ENCODE measurements around the gene RAB31.

The RAB31 gene

GRCh38 chr18:9824474-9824832, 116.4 kb downstream of the RAB31 start:
- DNase-seq = no peak

- DNase-seq = no peak
Measured at GRCh38 chr18:9824952-9825371, 116.9 kb downstream of the RAB31 start.

DNA sequence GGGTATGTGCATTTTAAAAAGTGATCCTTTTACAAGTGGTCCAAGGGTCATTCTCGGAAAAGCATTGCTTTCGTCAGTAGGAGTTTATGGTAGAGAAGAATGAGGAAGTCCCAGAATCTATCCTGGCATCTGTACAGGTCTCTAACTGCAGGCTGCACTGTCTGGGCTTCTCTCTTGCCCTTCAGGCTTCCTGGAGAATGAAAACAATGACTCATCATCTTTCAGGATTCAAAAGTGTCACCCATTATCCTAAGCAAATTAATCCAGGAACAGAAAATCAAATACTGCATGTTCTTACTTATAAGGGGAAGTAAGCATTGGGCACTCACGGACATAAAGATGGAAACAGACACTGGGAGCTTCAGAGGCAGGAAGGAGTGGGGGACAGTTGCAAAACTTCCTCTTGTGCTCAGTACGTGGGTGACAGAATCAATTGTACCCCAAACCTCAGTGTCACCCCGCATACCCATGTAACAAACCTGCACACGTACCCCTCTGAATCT, 117.5 kb downstream of the RAB31 start:
- no peak for DNase-seq

DNA sequence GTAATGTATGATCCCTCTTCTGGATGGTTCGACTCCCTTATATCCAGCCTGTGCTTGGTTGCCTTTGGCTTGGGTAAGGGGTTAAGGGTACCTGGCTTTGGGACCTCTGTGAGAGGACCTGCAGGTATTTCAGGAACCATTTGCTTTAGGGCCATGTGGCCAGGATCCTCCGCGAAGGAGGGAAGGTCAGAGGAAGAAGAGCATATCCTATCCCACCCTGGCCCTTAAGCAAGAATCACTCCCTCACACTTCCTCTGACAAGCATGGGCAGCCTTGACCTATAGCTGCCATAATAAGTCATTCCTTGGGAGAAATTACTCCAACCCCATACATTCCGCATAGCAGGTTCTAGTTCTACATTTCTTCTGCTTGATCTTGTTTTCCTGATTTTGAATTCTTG, 118.6 kb downstream of the RAB31 start:
- DNase-seq = no peak

DNA sequence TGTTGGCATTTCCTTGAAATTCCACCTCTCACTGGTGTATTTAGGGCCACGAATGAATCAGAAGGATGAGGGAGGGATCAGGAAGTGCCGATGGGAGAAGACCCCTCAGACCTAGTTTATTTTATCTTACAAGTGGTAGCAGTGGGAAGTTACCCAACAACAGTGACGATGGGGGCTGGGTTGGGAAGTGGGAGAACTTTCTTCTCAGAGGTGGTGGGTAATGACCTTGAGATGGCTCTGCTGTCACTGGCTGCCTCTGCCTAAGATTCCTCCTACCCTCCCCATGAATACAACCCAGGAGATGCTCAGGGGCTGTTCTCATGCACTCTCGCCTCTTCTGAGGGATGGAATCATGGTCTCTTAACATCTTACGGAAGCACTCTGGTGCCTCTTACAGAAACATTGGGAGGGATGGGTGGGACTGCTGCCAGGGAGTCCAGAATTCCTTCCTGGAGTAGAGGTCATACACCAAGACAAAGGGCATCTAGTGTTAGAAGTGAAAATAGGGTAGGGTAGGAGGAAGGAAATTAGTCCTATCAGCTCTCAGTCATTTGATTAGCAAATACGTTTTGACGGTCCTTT, 119.2 kb downstream of the RAB31 start:
- no peak for DNase-seq

- DNase-seq = no peak
Measured at GRCh38 chr18:9827793-9828505, 119.8 kb downstream of the RAB31 start.

DNA sequence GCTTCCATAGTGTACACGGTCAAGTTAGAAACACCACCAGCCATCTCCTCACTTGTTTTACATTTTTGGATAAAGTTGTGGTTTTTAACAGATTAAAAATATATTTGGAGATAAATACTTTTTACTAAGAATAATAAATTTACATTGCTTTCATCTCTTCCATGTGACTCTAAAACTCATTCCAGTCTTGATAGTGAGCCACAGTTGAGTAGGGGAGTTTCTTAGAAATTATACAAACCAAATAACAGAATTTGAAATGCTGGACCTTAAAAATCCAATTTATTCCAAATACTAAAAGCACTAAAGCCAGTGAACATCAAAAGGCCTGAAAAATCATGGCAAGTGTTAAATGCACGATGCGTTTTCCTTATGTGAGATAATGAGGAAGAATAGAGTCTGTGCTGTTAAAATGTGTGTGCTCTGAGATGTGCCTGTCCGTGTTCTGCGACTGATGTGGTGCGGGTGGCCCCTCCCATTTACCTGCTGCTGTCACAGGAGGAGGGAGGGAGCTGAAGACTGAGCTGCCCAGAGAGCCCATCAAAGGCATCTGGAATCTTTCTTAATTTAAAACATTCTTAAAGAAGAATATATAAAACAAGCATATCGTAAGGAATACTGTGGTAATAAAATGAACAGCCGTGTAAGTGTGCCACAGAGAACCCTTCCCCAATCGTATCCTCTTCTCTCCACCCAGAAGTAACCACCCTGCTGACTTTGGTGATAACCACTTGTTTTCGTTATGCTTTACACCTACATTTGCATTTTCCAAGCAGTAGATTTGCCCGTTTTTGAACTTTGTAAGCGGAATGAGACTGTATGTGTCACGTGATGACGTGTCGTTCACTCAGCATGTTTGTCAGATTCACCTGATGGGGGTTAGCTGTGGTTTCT, 120.7 kb downstream of the RAB31 start:
- DNase-seq = no peak

DNA sequence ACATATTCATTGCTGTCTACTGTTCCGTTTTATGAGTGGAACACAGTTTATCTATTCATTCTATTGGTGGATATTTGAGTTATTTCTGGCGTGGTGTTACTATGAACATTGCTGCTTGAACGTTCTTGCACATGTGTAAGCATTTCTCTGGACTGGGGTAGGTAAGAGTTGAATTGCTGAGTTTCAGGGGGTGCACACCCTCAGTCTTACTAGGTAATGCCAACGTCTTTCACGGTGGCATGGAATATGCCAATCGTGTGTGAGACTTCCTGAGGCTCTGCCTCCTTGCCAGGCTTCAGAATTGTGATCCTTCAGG, 121.3 kb downstream of the RAB31 start:
- no peak for DNase-seq

DNA sequence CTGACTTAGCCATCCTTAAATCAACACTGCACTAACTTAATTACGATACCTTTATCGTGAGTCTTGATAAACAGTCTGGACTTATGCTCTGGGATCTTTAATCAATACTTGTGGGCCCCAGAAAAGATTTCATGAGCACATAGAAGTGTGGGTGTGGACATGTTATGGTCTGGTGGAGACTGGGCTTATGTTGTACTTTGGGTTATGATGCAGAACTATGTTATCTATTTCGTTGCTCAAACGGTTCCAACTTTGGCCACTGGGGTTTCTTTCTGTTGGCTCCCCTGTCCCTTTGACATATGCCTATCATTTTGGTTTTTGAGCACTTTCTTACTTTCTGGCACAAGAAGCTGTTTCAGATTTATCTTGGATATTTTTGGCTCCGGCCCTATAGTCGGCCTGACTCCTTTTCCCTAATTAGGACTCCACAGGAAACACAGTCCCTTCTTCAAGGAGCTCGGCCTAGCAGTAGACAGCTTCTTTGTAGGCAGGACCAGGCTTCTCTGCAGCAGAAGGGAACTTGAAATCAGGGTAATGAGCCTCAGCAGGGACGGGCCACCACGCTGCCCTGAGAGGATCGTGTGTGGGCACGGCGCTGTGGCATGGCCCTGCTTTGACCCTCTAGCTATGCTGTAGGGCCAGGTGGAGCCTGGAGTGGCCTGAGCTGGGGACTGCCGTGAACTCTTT, 123.1 kb downstream of the RAB31 start:
- DNase-seq = no peak

GRCh38 chr18:9831723-9832199, 123.7 kb downstream of the RAB31 start:
- DNase-seq = no peak

GRCh38 chr18:9832871-9833270, 124.8 kb downstream of the RAB31 start:
- no peak for DNase-seq

DNA sequence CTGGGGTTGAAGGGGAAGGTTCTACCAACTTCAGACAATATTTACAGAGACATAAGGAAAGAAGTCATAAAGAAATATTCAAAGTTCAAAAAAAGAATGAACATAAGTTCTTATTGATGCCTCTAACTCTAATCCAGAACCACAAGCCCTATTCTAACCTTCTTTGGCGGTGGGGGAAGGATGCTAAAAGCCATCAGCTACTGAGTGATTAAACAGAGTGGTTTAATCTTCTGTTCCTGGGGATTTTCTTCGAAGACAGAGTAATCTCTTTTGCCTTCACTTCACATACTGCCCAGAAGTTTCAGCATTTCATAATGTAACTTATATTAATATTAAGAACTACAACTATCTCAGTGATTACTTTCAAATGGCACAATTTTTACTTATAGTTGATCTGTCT, 126.5 kb downstream of the RAB31 start:
- DNase-seq = no peak

- no peak for DNase-seq
Measured at GRCh38 chr18:9835113-9835755, 127.1 kb downstream of the RAB31 start.

DNA sequence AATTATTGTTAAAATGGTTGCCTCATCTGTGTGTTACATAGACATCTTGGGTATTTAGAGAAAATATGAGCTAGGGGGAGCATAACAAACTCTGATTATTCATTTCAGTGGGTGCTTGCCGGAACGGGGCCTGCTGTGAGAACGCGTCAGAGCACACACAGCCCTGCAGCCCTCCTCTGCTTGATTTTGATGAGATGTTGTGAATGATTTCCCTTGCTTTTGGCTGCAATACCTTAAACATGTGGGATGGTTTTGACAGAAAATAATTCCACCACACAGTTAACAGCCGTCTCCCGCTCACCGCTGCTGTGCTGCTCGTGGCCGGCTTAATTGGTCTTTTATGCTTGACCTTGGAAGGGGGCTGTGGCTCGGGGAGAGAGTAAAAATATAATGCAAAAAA, 127.7 kb downstream of the RAB31 start:
- DNase-seq = no peak

- no peak for DNase-seq
Measured at GRCh38 chr18:9838144-9838877, 130.2 kb downstream of the RAB31 start.

DNA sequence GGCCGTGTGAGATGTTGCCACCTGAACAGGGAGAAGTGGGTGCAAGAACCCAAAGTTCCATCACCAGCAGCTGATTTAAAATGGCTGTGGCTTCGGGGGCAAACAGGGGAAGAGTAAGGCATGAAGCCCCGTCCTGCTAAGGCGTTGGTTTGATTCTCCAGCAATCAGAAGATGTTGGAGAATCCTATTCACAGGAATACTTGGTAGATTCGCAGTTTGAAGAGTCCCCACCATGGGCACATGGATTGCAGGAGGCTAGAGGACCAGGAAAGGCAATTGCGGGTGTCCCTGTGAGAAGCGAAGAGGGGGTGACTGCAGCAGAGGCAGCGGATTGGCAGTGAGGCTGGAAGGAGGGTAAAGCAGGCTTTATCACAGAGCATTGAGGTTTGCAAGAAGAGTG, 131.1 kb downstream of the RAB31 start:
- no peak for DNase-seq

DNA sequence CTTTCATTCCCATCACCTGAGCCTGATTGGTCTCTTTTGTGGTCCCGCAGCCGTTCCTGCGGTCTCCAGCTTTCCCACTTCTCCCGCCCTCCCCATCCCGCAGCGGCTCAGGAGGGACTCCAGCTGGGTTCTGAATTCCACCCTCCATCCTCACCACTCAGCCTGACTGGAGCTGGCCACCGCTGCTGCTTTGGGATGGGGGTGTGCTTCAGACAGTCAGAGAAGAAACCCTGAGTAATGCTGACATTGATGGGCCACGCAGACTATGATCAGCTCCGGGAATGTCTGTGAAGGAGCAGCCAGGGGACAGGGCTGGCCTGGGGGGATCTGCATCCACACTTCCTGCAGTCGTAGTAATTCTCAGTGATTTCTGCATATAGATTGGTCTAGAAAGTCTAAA, 131.8 kb downstream of the RAB31 start:
- DNase-seq = no peak

- no peak for DNase-seq
Measured at GRCh38 chr18:9841752-9842151, 133.7 kb downstream of the RAB31 start.

GRCh38 chr18:9842448-9842847, 134.3 kb downstream of the RAB31 start:
- no peak for DNase-seq

DNA sequence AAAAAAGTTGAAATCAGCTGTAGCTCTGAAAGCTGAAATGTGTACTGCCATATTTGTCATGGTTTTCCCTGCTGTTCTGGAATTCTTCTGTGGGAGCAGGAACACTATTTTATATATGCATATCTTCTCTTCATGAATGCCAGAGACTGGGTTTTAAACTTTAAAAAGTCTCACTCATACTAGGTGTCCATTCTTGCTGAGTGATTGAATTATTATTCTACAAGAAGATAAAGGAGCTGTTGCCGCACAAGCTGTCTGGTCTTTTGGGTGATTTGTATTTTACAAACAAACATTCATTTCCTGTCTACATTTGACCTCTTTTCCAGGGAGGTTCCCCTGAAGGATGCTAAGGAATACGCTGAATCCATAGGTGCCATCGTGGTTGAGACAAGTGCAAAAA, 137.2 kb downstream of the RAB31 start:
- DNase-seq = no peak

DNA sequence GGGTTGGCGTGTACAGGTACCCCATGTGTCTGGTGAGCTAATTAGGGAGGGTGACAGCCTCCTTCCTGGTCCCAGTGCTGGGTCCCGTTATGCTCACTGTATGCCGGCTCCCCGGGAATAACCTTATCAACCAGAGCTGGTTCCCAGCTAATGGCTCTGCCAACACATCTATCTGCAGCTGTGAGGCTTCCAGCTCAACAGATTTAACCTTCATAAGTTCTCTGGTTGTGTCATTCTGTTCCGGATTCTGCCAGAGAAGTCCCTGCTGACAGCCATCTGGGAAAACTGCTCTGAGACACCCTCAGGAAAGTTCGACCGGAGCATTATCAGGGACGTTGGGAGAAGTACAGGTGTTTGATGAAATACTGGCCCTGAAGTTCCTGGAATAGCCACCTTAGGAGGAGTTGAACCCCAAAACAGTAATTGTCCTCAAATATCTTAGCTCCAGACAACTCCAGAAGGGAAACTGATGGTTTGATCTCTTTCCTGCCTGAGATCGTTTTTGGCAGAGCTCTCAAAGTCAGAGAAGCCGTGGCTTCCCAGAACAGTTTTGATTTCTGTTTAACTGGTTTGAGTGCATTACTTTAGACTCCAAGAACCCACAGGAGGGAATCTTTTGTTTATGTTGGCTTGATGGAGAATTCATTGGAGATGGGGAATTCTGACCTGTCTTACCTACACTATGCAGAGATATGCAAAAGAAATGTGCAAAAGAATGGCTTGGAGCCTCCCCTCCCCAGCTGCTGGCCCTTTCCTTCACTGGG, 138.2 kb downstream of the RAB31 start:
- no peak for DNase-seq
